HG03039 (cell line): ENCODE results near the gene MCF2L.

Experiments
- ATAC-seq: cut with Tn5 transposase; IDR thresholded peaks from one replicate; pipeline ENCODE4 v1.9.1; 2021; ENCODE audit warnings: mild to moderate bottlenecking, moderate library complexity; ENCODE audit not compliant: unreplicated experiment

The MCF2L gene

DNA sequence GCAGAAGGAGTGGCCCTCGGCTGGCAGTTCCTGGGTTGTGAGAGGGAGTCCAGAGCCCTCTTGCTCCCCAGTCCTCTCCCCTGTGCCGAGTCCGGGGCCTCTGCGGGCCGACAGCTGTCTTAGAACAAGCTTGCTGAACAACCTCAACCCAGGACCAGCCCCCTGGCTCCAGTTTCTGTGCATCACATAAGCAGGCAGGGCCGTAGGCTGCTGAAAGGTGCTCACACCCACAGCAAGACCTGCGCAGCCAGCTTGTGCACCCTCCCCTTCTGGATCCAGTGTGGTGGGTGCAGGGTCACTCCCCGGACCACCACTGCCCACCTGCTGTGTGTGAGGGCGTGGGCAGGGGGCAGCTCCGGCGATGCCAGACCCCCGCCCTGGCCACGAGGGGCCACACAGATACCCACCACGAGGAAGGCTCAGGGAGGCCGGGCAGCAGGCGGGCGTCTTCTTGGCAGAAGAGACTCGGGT, 111.4 kb downstream of the MCF2L start:
- no peak for ATAC-seq

DNA sequence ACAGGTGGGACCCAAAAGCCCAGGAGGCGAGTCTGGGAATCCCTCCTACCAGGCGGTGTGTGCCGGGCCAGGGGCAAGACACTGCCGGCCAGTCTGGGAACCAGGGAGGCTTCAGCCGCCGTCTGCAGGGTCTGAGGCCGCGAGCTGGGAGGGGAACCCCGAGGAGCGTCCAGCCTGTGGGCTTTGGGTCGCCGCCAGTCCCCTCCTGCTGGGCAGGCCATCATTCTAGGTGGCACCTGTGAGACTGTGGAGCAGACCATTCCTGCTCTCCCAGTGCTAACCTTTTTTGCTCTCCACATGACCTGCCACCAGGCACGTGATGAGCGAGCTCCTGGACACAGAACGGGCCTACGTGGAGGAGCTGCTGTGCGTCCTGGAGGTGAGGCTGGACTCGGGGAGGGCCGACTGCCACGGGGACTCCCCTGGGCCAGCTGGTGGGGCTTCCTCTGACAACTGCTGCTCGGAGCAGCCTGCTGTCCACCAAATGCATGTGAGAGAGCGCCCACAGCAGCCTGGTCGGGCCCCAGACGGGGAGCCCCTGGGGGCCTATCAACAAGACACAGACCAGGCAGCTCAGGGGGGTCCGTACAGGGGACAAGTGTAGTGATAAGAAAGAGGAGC, 112.0 kb downstream of the MCF2L start:
- no peak for ATAC-seq

DNA sequence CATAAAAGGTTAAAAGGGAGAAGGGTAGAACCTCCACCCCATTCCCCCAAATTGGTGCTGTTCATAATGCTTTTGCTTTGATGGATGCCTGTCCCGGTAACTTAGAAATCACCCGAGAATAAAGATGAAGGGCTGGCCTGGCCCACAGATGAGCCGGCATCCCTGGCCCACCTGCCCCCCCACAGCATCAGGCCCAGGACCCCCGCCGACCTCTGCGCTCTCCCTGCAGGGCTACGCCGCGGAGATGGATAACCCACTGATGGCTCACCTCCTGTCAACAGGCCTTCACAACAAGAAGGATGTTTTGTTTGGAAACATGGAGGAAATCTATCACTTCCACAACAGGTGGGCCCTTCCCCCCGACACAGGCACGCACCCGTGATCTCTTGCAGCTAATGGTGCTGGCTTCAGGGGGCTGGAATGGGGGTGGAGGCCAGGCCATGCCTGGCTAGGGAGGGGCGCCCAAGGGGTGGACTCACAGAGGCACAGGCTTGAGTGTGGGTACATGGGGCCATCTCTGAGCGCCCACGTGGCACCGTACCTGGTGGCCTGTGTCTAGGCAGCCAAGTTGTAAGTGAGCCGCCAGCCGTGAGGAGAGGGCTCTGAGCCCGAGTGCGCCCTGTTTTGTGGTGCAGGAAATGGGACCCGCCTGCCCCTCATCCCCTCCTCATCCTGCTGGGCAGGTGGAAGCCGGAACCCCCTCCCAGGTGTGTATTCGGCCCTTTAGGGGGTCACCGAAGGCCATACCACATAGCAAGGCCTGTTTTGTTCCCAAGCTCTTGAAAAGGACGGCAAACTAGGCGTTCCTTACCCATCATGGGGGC, 113.4 kb downstream of the MCF2L start:
- no peak for ATAC-seq

DNA sequence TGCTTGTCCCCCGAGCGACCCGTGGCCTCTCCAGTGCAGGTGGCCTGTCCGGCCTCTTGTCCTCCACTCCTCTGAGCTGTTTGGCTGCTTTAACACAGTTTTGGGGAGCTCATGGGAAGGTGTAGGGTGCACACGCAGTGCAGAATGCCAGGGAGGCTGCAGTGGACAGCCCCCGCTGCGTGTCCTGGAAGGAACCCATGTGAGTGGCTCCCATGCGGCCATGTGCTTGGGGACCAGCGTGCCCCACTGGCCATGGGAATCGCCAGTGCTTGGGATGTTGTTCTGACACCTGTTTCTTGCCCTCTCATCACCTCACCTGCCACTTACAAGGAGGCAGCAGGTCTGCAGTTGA, 114.0 kb downstream of the MCF2L start:
- no peak for ATAC-seq

DNA sequence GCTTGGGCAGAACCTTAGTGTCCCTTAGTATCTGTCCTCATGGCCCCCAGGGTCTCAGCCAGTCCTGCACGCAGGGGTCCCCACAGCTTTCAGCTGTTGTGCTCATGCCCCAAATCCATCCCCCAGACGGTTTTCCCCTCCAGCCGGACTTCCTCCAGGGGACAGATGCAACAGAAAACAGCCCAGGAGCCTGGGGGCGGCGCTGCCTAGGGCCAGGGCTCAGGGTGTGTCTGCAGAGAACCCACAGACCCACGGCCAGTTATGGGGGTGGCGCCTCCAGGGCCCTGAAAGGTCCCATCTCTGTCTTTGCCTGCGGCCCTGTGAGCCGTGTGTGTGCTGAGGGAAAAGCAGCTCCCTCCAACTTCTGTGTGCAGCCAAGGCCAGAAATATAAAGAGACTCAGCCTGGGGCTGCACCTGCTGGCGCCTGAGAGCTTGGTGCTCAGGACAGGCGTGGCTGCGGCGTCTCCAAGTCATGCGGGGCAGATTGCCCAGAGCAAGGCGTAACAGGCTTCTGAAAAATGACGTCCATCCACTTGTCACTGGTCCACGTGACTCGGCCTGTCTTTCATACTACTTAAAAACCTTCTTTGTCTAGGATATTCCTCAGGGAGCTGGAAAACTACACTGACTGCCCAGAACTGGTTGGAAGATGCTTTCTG, 114.5 kb downstream of the MCF2L start:
- no peak for ATAC-seq

DNA sequence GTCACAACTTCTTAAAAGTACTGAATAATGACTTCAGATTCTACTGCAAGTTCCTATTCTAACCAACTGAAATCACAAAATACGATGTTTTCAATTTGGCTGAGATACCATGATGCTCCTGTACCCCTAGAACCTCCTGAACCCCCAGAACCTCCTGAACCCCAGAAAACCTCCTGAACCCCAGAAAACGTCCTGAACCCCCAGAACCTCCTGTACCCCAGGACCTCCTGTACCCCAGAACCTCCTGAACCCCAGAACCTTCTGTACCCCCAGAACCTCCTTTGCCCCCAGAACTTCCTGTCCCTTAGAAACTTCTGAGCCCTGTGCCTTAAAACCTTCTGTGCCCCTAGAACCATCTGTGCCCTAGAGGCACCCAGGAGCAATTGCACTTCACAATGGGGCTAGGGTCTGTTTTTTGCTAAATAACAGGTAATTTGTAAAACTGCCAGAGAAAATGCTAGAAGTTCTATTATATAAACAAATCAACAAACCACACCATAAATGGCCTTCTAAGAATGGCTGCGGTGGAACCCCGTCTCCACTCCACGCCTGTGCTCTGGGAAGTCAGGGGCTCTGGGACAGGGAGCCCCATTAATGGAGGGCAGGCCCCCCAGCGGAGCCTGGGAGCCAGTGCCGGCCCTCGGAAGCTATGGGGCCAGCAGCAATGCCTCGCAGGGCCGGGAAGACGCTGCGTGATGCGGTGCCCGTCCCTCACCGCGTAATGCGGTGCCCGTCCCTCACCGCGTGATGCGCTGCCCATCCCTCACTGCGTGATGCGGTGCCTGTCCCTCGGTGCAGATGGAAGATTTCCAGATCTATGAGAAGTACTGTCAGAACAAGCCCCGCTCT, 115.3 kb downstream of the MCF2L start:
- no peak for ATAC-seq

DNA sequence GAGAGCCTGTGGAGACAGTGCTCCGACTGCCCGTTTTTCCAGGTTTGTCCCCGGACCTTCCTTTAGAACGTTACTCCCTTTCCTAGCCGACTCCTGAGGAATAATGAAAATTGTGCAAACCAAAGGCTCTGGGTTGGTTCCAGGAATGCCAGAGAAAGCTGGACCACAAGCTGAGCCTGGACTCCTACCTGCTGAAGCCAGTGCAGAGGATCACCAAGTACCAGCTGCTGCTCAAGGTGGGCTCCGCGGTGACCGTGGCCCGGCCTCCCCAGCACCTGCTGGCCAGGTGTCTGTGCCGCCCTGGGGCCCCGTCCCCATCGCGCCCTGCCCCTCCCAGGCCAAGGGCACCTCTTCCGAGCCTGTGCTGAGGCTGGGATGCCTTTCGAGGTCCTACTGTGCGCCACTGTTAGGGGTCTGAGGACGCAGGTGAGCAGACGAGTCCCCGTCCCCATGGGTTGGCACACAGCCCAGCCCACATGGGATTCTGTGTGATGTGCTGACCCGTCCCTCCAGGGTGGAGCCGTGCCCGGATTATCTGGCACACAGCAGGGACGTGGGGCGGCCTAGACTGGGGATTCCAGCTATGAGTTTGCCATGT, 116.0 kb downstream of the MCF2L start:
- no peak for ATAC-seq

DNA sequence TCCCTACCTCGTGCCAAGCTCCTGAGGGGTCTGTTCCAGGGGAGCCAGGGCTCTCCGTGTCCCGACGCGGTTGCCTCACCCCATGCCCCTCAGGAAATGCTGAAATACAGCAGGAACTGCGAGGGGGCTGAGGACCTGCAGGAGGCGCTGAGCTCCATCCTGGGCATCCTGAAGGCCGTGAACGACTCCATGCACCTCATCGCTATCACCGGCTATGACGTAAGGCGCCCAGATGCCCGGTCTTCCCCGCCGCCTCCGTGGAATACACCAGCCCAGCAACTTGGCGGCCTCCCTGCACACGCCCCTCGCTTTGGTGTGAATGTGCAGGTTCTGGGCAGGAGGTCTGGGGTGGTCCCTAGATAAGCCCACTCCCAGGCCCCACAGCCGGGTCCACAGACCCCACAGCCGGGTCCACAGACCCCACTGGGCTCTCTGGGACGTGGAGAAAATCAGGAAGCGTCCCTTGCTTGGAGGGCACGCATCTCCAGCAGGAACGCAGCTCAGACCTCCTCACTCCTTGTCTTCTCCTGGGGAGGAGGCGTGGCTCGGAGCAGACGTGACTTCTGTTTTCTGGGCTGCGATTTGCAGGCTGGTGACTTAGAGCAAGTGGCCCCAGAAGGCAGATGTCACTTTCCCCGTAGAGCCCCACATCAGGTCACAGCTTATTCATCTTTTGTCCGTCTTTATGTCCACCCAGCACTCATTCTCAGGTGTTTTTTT, 117.2 kb downstream of the MCF2L start:
- no peak for ATAC-seq

DNA sequence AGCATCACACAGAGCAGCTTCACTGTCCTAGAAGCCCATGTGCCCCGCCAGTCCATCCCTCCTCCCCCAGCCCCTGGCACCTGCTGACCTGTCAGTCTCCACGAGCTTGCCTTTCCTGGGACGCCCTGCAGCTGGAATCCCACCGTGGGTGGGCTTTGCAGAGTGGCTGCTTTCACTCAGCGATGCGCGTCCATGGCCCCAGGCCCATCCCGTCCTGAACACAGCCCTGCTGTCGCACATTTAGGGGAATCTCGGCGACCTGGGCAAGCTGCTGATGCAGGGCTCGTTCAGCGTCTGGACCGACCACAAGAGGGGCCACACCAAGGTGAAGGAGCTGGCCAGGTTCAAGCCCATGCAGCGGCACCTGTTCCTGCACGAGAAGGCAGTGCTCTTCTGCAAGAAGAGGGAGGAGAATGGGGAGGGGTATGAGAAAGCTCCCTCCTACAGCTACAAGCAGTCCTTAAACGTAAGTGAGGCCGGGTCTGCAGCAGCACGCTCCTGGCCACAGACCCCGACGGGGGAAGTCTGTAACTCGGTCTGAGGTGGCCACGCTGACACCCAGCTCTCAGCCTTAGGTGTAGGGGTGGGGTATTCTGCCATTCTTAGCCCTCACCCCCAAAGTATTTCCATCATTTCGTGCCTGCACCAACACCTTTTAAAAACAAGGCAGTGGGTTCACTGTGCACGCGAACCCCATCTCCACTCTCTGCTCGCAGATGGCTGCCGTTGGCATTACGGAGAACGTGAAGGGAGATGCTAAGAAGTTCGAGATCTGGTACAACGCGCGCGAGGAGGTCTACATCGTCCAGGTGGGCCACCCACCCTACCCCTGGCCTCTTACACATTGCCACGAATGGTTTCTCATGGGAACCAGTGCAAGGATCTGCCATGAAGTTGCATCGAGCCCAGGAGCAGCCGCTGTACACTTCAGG, 118.2 kb downstream of the MCF2L start:
- no peak for ATAC-seq

DNA sequence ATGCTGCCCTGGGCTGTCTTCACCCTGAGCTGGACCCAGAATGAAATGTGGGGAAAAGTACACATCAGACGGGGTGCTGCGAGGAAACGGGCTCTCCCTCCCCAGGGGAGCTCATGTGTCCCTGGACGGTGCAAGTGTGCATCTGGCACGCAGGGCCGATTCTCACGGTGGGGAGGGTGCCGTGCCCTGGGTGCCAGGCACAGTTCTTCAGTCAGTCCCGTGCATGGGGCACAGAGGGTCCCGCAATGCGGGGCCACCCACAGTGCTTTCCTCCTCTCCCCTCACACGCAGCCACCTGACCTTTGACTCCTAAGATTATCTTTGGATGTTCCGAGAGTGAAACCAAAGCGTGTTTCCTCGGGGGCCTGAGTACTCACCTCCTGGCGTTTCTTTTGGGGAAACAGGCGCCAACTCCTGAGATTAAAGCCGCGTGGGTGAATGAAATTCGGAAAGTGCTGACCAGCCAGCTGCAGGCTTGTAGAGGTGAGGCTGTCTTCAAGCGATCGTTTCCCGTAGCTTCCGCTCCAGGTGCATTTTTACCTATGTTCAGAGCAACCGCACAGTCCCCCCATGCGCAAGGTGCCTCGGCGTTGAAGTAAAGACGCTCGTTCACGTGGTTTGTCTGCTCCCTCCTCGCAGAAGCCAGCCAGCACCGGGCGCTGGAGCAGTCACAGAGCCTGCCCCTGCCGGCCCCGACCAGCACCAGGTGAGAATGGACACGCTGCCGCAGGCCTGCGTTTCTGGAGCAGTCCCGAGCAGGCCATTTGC, 119.1 kb downstream of the MCF2L start:
- no peak for ATAC-seq

DNA sequence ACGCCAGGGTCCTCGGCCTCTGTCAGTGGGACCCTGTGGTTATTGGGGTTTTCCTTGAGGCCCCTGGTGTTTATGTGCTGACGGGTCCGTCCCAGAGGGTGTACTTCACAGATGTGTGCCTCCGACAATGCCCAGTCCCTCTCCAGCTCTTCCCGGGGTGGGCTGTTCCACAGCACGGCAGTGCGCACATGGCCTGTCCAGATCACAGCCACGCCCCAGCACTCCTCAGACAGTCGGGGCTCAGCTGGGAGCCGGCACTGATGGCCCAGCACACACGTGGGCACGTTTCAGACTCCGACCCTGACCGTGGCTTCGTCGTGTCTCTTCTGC, 119.6 kb downstream of the MCF2L start:
- ATAC-seq: no peak

DNA sequence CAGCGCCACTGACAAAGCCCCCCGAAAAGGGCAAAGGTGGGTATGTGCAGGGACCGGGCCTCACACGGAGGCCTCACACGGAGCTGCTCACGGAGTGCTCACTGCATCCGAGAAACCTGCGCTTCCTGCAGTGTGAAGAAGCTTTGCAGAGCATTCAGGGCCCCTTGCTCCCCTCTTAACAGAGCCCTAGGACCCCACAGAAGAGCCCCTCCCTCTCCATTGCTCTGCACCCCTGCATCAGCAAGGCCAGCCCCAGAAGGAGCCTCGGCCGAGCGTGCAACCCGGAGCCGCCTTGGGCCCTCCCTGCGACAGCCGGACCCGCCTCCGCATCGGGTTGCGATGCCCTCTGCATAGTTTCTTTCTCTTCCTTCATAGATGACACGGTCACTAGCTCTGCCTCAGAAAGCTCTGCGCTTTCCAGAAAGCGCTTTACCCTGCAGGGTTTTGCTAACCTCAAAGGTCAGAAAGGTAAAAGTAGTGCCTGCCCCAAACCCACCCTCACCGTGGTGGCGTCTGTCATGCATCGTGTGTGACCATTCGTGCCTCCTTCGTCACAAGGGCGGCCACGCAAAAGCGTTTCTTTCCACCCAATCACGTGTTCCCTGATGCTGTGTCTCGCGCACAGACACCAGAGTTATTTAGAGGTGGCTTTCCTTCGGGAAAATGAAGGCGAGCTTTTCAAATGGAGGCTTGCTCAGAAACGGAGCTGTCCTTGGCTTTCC, 120.8 kb downstream of the MCF2L start:
- ATAC-seq: no peak

DNA sequence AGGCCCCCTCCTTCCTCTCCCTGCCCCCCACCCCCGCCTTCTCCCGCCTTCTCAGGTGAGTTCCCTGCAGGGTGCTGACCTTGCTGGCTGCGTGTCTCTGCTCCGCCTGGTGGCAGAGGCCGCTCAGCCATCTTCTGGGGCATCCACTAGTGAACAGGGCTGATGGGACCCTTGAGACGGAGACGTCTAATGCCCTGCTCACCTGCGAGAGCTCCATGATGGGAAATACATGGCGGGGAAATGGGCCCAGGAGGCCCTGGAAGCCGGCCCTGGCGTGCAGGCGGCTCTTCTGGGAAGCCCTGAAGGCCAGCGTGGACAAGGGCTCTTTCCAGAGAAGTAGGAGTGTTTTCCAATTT, 121.4 kb downstream of the MCF2L start:
- no peak for ATAC-seq

DNA sequence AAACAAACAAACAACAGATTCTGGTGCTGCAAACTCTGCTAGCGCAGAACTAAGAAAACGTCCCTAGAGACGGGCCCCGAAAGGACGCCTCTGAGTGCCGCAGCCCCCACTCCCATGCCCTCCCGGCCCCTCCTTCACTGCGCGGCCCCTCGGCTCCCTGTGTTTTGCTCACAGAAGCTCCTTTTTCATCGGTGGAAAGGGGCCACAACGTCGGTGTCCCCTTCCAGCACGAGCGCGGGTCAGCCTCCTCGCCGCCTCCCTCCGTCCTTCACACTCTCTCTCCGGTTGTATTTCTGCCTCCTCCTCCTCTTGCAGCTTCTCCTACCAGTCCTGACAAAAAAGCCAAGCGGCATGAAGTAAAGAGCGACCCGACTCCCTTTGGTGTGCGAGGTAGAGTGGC, 121.8 kb downstream of the MCF2L start:
- ATAC-seq: no peak

DNA sequence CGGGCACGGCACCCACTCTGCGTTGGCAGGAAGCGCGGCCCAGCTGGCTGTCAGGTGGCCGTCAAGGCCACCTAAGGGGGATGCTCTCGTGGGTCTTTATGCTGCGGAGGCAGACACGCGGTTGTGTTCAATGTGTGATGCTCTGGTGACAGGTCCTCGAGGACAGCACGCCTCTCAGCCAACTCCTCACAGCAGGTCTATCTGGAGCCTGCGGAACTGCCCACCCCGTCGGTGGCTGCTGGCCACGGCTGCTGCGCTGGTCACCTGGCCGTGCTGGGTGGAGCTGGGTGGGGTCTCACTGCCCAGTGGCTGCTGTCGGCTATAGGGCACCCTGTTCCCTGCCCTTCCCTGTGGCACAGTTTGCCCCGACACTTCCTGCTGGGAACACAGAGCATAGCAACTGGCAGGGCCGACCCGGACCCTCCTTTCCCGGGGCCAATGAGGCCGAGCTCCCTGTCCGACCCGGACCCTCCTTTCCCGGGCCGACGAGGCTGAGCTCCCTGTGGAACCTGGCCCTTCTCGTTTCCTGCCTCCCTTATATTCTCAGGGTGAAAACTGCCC, 122.3 kb downstream of the MCF2L start:
- ATAC-seq: no peak

DNA sequence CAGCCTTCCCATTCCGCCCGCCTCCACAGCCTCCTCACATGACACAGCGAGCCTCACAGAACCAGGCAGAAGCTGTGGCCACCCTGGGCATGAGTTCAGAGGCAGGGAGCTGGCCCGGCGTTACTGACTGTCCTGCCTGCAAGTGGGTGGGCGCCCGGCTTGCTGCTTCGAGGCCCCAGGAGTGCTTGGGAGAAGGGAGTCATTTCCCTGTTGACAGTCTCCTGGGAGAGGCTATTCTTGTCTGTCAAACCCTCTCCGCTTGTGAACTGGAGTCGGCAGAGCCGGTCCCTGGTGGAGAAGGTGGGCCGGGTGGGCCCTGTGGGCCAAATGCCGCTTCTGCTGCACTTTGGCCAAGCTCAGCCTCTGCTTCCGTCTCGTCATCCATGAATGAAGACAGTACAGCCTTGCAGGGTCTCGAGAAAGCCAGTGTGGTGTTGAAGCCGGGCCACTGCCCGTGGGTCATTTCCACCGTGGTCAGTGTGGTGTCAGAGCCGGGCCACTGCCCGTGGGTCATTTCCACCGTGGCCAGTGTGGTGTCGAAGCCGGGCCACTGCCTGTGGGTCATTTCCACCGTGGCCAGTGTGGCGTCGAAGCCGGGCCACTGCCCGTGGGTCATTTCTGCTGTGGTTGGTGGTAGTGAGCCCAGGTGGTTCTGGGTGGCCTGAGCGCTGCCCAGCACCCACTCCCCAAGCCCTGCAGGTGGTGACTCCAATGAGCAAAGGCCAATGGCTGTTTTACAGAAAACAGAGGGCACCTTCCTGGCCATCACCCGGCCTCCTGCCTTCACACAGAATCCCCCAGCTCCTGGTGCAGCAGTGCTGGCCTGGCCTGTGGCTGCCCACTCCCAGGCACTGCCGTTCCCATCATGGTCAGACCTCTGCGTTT, 123.1 kb downstream of the MCF2L start:
- no peak for ATAC-seq
